ENCODE data around the gene VAV3. TPM values are rescaled to one million over a fixed set of nuclear protein-coding genes. Genes with fewer than 3 reads are reported as not detected.

Gene VAV3
- total and polyA plus RNA-seq, 2 of the 13 experiments (the other 11 are each of a cell fraction or from before 2014, with no cell fraction given) = 15.9 to 29.8 TPM

GRCh38 chr1:107683191-107683657 is 281.8 kb downstream of the VAV3 start (continued):
- TF ChIP-seq KIAA2018 (CRISPR knock-in tag; IDR thresholded peaks at IDR 0.05; ENCODE audit: borderline replicate concordance) (no peak), ZNF205 (CRISPR knock-in tag; IDR thresholded peaks at IDR 0.05) (0 out of 2 replicates have a peak, but pooled peaks have one; percentile 23), TMF1 (CRISPR knock-in tag; IDR thresholded peaks at IDR 0.05; ENCODE audit: low read depth) (no peak), ZBTB40 (IDR thresholded peaks at IDR 0.05) (no peak), ZBTB40 (CRISPR knock-in tag; IDR thresholded peaks at IDR 0.05) (no peak), JARID2 (CRISPR knock-in tag; IDR thresholded peaks at IDR 0.05; ENCODE audit: insufficient replicate concordance) (no peak), ZNF451 (CRISPR knock-in tag; IDR thresholded peaks at IDR 0.05) (no peak), FUBP1 (CRISPR knock-in tag; IDR thresholded peaks at IDR 0.05; ENCODE audit: borderline replicate concordance) (no peak), MBNL3 (CRISPR knock-in tag; conservative IDR thresholded peaks at IDR 0.05) (no peak)
